DND-41 (cell line): Measurements from ENCODE around the gene KLF16.

Source experiments
- EZH2 ChIP-seq: IDR thresholded peaks from 3 replicates; pipeline ENCODE4 v1.6.1; 2012; ENCODE audit warnings: borderline replicate concordance, low read depth, mild to moderate bottlenecking, moderate library complexity, low read length, inconsistent platforms; ENCODE audit not compliant: severe bottlenecking
- TF ChIP-seq, protein P1 (sequence below): IDR thresholded peaks from 2 replicates; pipeline ENCODE4 v1.5.1; 2012; ENCODE audit warnings: borderline replicate concordance, low read length, moderate library complexity, mild to moderate bottlenecking; ENCODE audit not compliant: poor library complexity, severe bottlenecking; ENCODE audit errors: extremely low read depth

DNA sequence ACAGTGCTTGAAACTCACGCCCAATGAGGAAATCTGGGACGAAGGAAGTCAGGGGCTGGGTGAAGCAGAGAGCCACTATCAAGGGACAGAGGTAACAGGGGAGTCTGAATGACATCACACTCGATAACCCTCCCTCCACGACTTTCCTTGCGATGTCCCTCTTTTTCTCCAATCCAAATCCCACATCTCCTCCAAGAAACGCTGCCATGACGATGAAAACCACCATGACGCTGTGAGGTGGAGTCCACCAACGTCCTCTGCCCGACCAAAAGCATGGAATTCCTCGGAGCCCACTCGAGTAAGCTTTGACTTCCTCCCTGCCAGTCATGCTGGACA, 16.1 kb downstream of the KLF16 start:
- TF ChIP-seq, protein P1, sequence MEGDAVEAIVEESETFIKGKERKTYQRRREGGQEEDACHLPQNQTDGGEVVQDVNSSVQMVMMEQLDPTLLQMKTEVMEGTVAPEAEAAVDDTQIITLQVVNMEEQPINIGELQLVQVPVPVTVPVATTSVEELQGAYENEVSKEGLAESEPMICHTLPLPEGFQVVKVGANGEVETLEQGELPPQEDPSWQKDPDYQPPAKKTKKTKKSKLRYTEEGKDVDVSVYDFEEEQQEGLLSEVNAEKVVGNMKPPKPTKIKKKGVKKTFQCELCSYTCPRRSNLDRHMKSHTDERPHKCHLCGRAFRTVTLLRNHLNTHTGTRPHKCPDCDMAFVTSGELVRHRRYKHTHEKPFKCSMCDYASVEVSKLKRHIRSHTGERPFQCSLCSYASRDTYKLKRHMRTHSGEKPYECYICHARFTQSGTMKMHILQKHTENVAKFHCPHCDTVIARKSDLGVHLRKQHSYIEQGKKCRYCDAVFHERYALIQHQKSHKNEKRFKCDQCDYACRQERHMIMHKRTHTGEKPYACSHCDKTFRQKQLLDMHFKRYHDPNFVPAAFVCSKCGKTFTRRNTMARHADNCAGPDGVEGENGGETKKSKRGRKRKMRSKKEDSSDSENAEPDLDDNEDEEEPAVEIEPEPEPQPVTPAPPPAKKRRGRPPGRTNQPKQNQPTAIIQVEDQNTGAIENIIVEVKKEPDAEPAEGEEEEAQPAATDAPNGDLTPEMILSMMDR, result no peak
- no peak for TF ChIP-seq EZH2
